GM19193 (cell line): ENCODE measurements around the gene GLIS1.

Experiments used
- POLR2A ChIP-seq: IDR thresholded peaks from 4 replicates; pipeline ENCODE4 v1.6.1; 2011; ENCODE audit not compliant: insufficient read depth, insufficient read length; ENCODE audit errors: extremely low read depth

Gene GLIS1

GRCh38 chr1:53484705-53485477, 254.1 kb downstream of the GLIS1 start:
- TF ChIP-seq POLR2A = no peak

- no peak for TF ChIP-seq POLR2A
These were observed 255.3 kb downstream of the GLIS1 start for GRCh38 chr1:53483656-53484055.

GRCh38 chr1:53483170-53483569, 255.8 kb downstream of the GLIS1 start:
- TF ChIP-seq POLR2A = no peak

GRCh38 chr1:53482441-53483153, 256.4 kb downstream of the GLIS1 start:
- TF ChIP-seq POLR2A = no peak

GRCh38 chr1:53481456-53481855, 257.5 kb downstream of the GLIS1 start:
- TF ChIP-seq POLR2A = no peak

- no peak for TF ChIP-seq POLR2A
These were observed 258.3 kb downstream of the GLIS1 start for GRCh38 chr1:53480678-53481077.

- TF ChIP-seq POLR2A = no peak
These were observed 260.5 kb downstream of the GLIS1 start for GRCh38 chr1:53478502-53478818.

GRCh38 chr1:53477651-53478501, 261.1 kb downstream of the GLIS1 start:
- TF ChIP-seq POLR2A = no peak

GRCh38 chr1:53476579-53476978, 262.4 kb downstream of the GLIS1 start:
- no peak for TF ChIP-seq POLR2A

- TF ChIP-seq POLR2A = no peak
These were observed 263.3 kb downstream of the GLIS1 start for GRCh38 chr1:53475664-53476063.

- no peak for TF ChIP-seq POLR2A
These were observed 265.5 kb downstream of the GLIS1 start for GRCh38 chr1:53473463-53473862.

GRCh38 chr1:53471000-53471399, 268.0 kb downstream of the GLIS1 start:
- no peak for TF ChIP-seq POLR2A

- TF ChIP-seq POLR2A = no peak
These were observed 268.4 kb downstream of the GLIS1 start for GRCh38 chr1:53470584-53470983.

- no peak for TF ChIP-seq POLR2A
These were observed 268.8 kb downstream of the GLIS1 start for GRCh38 chr1:53470155-53470554.

GRCh38 chr1:53469373-53469772, 269.6 kb downstream of the GLIS1 start:
- TF ChIP-seq POLR2A = no peak

- no peak for TF ChIP-seq POLR2A
These were observed 270.6 kb downstream of the GLIS1 start for GRCh38 chr1:53468374-53468773.

- TF ChIP-seq POLR2A = no peak
These were observed 271.6 kb downstream of the GLIS1 start for GRCh38 chr1:53467391-53467790.
